H9 (cell line): Measurements from ENCODE around the gene ATP5IF1. TPM values are rescaled to one million over a fixed set of nuclear protein-coding genes. Genes with fewer than 3 reads are reported as not detected.

Experiments
- DNase-seq: peaks from one replicate; pipeline ENCODE4 v3.0.0-alpha.2; 2017
- H2AFZ ChIP-seq: one replicate; pipeline ENCODE4 v1.6.1; 2013; ENCODE audit warnings: mild to moderate bottlenecking, low read length, control low read depth, moderate library complexity
- H2AK5ac ChIP-seq: 2 replicates; pipeline ENCODE4 v1.6.1; 2013; ENCODE audit warnings: low read length, control low read depth, mixed read lengths; ENCODE audit not compliant: insufficient read length
- H2BK120ac ChIP-seq: one replicate; pipeline ENCODE4 v1.6.1; 2013; ENCODE audit warnings: low read depth, mild to moderate bottlenecking, low read length, control low read depth, inconsistent platforms; ENCODE audit not compliant: poor library complexity, severe bottlenecking
- H2BK12ac ChIP-seq: 2 replicates; pipeline ENCODE4 v1.6.1; 2013; ENCODE audit warnings: low read length, control low read depth, mixed read lengths, low read depth; ENCODE audit not compliant: insufficient read length
- H2BK15ac ChIP-seq: 2 replicates; pipeline ENCODE4 v1.6.1; 2013; ENCODE audit warnings: low read depth, low read length, control low read depth
- H2BK20ac ChIP-seq: one replicate; pipeline ENCODE4 v1.6.1; 2013; ENCODE audit warnings: low read depth, mild to moderate bottlenecking, low read length, control low read depth, inconsistent platforms; ENCODE audit not compliant: poor library complexity, severe bottlenecking
- H2BK5ac ChIP-seq: 2 replicates; pipeline ENCODE4 v1.6.1; 2013; ENCODE audit warnings: low read length, control low read depth, mixed read lengths; ENCODE audit not compliant: insufficient read length
- H3K14ac ChIP-seq: 2 replicates; pipeline ENCODE4 v1.6.1; 2013; ENCODE audit warnings: low read length, control low read depth; ENCODE audit not compliant: insufficient read depth
- H3K18ac ChIP-seq: 2 replicates; pipeline ENCODE4 v1.6.1; 2013; ENCODE audit warnings: low read depth, mild to moderate bottlenecking, mixed read lengths, low read length, control low read depth; ENCODE audit not compliant: insufficient read length
- H3K23ac ChIP-seq: 2 replicates; pipeline ENCODE4 v1.6.1; 2013; ENCODE audit warnings: low read length, control low read depth, mixed read lengths, low read depth; ENCODE audit not compliant: insufficient read length
- H3K23me2 ChIP-seq: 2 replicates; pipeline ENCODE4 v1.6.1; 2013; ENCODE audit warnings: low read depth, mild to moderate bottlenecking, mixed read lengths, low read length, control low read depth; ENCODE audit not compliant: insufficient read length, poor library complexity, severe bottlenecking
- H3K27ac ChIP-seq: 2 replicates; pipeline ENCODE4 v1.5.1; 2013; ENCODE audit warnings: low read length, control low read depth, mixed read lengths, low read depth; ENCODE audit not compliant: insufficient read length
- H3K27me3 ChIP-seq: 2 replicates; pipeline ENCODE4 v1.6.1; 2013; ENCODE audit warnings: low read length, control low read depth, inconsistent platforms; ENCODE audit not compliant: insufficient read depth
- H3K4ac ChIP-seq: 2 replicates; pipeline ENCODE4 v1.6.1; 2013; ENCODE audit warnings: low read depth, mild to moderate bottlenecking, control low read depth, inconsistent platforms, low read length, moderate library complexity
- H3K4me1 ChIP-seq: 2 replicates; pipeline ENCODE4 v1.6.1; 2013; ENCODE audit warnings: low read length, control low read depth, inconsistent platforms; ENCODE audit not compliant: insufficient read depth
- H3K4me2 ChIP-seq: 2 replicates; pipeline ENCODE4 v1.6.1; 2013; ENCODE audit warnings: low read length, control low read depth, mixed read lengths; ENCODE audit not compliant: insufficient read length, insufficient read depth
- H3K56ac ChIP-seq: 2 replicates; pipeline ENCODE4 v1.6.1; 2013; ENCODE audit warnings: low read depth, mild to moderate bottlenecking, mixed read lengths, low read length, control low read depth; ENCODE audit not compliant: insufficient read length
- H3K79me1 ChIP-seq: 2 replicates; pipeline ENCODE4 v1.6.1; 2013; ENCODE audit warnings: low read depth, mild to moderate bottlenecking, moderate library complexity, low read length, control low read depth, inconsistent platforms; ENCODE audit not compliant: insufficient read depth, poor library complexity, severe bottlenecking
- H3K79me2 ChIP-seq: 2 replicates; pipeline ENCODE4 v1.6.1; 2013; ENCODE audit warnings: low read length, control low read depth, inconsistent platforms; ENCODE audit not compliant: insufficient read depth
- H3K9ac ChIP-seq: 2 replicates; pipeline ENCODE4 v1.6.1; 2013; ENCODE audit warnings: low read length, control low read depth, mixed read lengths; ENCODE audit not compliant: insufficient read length; ENCODE audit errors: extremely low read depth
- H3K9me3 ChIP-seq: one replicate; pipeline ENCODE4 v1.6.1; 2013; ENCODE audit warnings: low read depth, low read length, inconsistent platforms; ENCODE audit not compliant: control insufficient read depth
- H3T11ph ChIP-seq: one replicate; pipeline ENCODE4 v1.6.1; 2013; ENCODE audit warnings: mild to moderate bottlenecking, low read length, control low read depth, inconsistent platforms
- H4K20me1 ChIP-seq: one replicate; pipeline ENCODE4 v1.6.1; 2013; ENCODE audit not compliant: control insufficient read depth, insufficient read length, insufficient read depth
- H4K5ac ChIP-seq: 2 replicates; pipeline ENCODE4 v1.6.1; 2013; ENCODE audit warnings: low read depth, mild to moderate bottlenecking, mixed read lengths, low read length, control low read depth; ENCODE audit not compliant: insufficient read length
- H4K8ac ChIP-seq: replicated peaks from 2 replicates; pipeline ENCODE4 v1.6.1; 2013; ENCODE audit warnings: low read length, control low read depth, mixed read lengths, low read depth; ENCODE audit not compliant: insufficient read length
- H4K91ac ChIP-seq: 2 replicates; pipeline ENCODE4 v1.6.1; 2013; ENCODE audit warnings: low read depth, mild to moderate bottlenecking, moderate library complexity, mixed read lengths, low read length, control low read depth; ENCODE audit not compliant: insufficient read length
- H3K27ac Mint-ChIP-seq, 3 experiments: 2 replicates in 2 of 3; 3 replicates in 1 of 3; pipeline ENCODE4 v1.8.0; 2020 to 2021; ENCODE audit warnings: mixed read lengths in 3 of 3, mild to moderate bottlenecking in 1 of 3, moderate library complexity in 1 of 3
- H3K27me3 Mint-ChIP-seq: 2 replicates; pipeline ENCODE4 v1.8.0; 2021; ENCODE audit warnings: low read depth, mild to moderate bottlenecking, moderate library complexity, mixed read lengths
- H3K36me3 Mint-ChIP-seq, 3 experiments: 2 replicates in 2 of 3; 3 replicates in 1 of 3; pipeline ENCODE4 v1.8.0; 2020 to 2021; ENCODE audit warnings: low read depth in 3 of 3, mixed read lengths in 3 of 3; ENCODE audit not compliant: insufficient read depth in 1 of 3
- H3K4me1 Mint-ChIP-seq, 2 experiments: 2 replicates each; pipeline ENCODE4 v1.8.0; 2020; ENCODE audit warnings: mixed read lengths in 2 of 2
- H3K4me3 Mint-ChIP-seq, 2 experiments: 2 replicates in 1 of 2; 3 replicates in 1 of 2; pipeline ENCODE4 v1.8.0; 2020 to 2021; ENCODE audit warnings: mild to moderate bottlenecking in 2 of 2, mixed read lengths in 2 of 2, moderate library complexity in 1 of 2
- H3K9me3 Mint-ChIP-seq, 2 experiments: 2 replicates in 1 of 2; 3 replicates in 1 of 2; pipeline ENCODE4 v1.8.0; 2020; ENCODE audit warnings: mild to moderate bottlenecking in 2 of 2, mixed read lengths in 2 of 2, moderate library complexity in 1 of 2
- CTCF ChIP-seq: fragments of 200-600 bp; sonication (generic); conservative IDR thresholded peaks from 3 replicates; pipeline ENCODE4 v1.8.0; 2021; ENCODE audit warnings: antibody characterized with exemption, mild to moderate bottlenecking
- WGBS: extraction: QIAGEN DNeasy Blood & Tissue Kit; methylation state at CpG from one replicate; pipeline ENCODE4 v1.1.7; 2013; ENCODE audit warnings: missing lambda C conversion rate, low lambda C conversion rate, mixed read lengths; ENCODE audit not compliant: insufficient read length; ENCODE audit errors: extremely low coverage; 5-methylcytosine and 5-hydroxymethylcytosine counted together
- total RNA-seq: library from RNA; stranded (reverse); gene quantifications from 2 replicates; pipeline ENCODE4 v1.2.1, GENCODE V29; 2021

The ATP5IF1 gene
- total RNA-seq, 1 experiment from 2014 or later, result 257 TPM

- no peak for TF ChIP-seq CTCF
- H4K5ac ChIP-seq, result no peak overlapping the region
- no peak overlapping the region for H2BK20ac ChIP-seq
- no peak overlapping the region for H4K91ac ChIP-seq
- H3K9me3 ChIP-seq, result no peaks in the 10 kb centered on the region
- no peaks in the 10 kb centered on the region for H4K20me1 ChIP-seq
- H3K23me2 ChIP-seq, result no peaks in the 10 kb centered on the region
- no peak overlapping the region for H2BK5ac ChIP-seq
- no peak overlapping the region for H3K56ac ChIP-seq
- no peak overlapping the region for H2AFZ ChIP-seq
- H3K4me3 Mint-ChIP-seq, result no peak overlapping the region
- peaks cover 4 to 6% of the 10 kb centered on the region in 2 experiments for H3K4me1 Mint-ChIP-seq
- no peaks in the 10 kb centered on the region for H3K27me3 ChIP-seq
- no peaks in the 10 kb centered on the region for H3K27me3 Mint-ChIP-seq
- no peaks in the 10 kb centered on the region for H3K4me1 ChIP-seq
- no peak overlapping the region for H3K4me2 ChIP-seq
- H3K9me3 Mint-ChIP-seq, result no peaks in the 10 kb centered on the region
- no CpG with 5 or more reads among the region's 1 CpG for WGBS
- DNase-seq, result no peak
- no peak overlapping the region for H2BK15ac ChIP-seq
- H3K36me3 Mint-ChIP-seq, result peaks cover 15 to 59% (median 35%) of the 10 kb centered on the region in 3 experiments; a peak in 6 of 7 replicates
- no peak overlapping the region for H3T11ph ChIP-seq
- peak overlapping the region in 2 of 3 experiments; percentile 37 to 71; a peak in 2 of 7 replicates for H3K27ac Mint-ChIP-seq
- peaks cover 5% of the 10 kb centered on the region for H3K79me1 ChIP-seq
- H3K4ac ChIP-seq, result no peak overlapping the region
- no peak overlapping the region for H2BK12ac ChIP-seq
- no peak overlapping the region for H3K9ac ChIP-seq
- H3K79me2 ChIP-seq, result no peaks in the 10 kb centered on the region
- H3K27ac ChIP-seq, result no peak overlapping the region
- H3K18ac ChIP-seq, result no peak overlapping the region
- no peak overlapping the region for H3K23ac ChIP-seq
- no peak overlapping the region for H2BK120ac ChIP-seq
- H4K8ac ChIP-seq, result no peak overlapping the region
- H3K14ac ChIP-seq, result no peak overlapping the region
- no peak overlapping the region for H2AK5ac ChIP-seq
Measured at GRCh38 chr1:28209700-28210099, 26.2 kb upstream of the ATP5IF1 start.
